Vagina (tissue), 2 donors: ENCODE results near the gene PPRC1.

Experiments
- POLR2A ChIP-seq, 2 donors: fragments of 450-650 bp; IDR thresholded peaks; one replicate each; pipeline ENCODE4 v1.6.1; 2017; ENCODE audit warnings: antibody characterized with exemption in 2 of 2, mild to moderate bottlenecking in 2 of 2, moderate library complexity in 2 of 2
- POLR2AphosphoS5 ChIP-seq, 2 donors: sonication (generic); formaldehyde crosslinking; IDR thresholded peaks; one replicate each; pipeline ENCODE4 v1.9.0; 2017; ENCODE audit warnings: antibody characterized with exemption in 2 of 2, mild to moderate bottlenecking in 2 of 2, low read depth in 1 of 2; ENCODE audit not compliant: insufficient read depth in 1 of 2
- TF ChIP-seq, protein P1 (sequence below), 3 experiments: fragments of 450-650 bp in 2 of 3; fragments of 200-600 bp in 1 of 3; sonication (generic) in 1 of 3; IDR thresholded peaks; one replicate each; pipeline ENCODE4 v1.5.1; 2017 to 2019; ENCODE audit warnings: antibody characterized with exemption in 3 of 3, mild to moderate bottlenecking in 2 of 3, moderate library complexity in 2 of 3

DNA sequence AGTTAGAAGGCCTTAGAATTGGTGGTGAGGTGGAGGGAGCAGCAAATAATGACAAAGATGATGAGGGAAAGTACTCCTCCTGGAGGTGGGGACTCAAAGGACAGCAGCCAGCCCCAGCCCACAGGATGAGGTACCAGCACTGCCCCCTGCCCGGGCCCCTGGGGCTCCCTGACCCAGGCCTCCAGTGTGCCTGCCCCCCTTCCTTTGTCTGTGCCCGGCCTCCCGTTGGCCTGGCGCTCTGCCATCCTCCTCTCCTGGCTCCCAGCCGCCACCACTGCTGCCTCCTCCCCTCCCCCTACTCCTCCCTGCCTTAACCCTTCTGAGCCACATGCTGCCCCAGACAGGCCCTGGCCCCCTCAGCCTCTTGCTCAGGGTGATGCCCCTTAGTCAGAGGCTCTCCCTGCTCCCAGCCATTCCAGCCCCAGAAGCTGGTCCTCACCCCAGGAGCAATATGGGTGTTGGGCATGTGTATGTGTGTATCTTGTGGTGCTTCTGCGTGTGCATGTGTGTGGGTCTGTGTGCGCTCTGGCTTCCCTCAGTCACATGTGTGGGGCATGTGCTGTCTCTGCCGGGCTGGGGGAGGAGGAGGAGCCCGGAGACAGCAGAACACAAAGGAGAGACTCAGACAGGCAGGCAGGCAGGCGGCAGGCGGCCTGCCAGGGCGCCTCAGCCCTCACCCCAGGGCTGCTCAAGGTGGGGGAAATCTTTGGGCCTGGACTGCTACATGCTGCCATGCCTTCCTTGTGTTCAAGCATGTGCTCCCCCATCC is 15.3 kb upstream of the PPRC1 start:
- TF ChIP-seq, protein P1, sequence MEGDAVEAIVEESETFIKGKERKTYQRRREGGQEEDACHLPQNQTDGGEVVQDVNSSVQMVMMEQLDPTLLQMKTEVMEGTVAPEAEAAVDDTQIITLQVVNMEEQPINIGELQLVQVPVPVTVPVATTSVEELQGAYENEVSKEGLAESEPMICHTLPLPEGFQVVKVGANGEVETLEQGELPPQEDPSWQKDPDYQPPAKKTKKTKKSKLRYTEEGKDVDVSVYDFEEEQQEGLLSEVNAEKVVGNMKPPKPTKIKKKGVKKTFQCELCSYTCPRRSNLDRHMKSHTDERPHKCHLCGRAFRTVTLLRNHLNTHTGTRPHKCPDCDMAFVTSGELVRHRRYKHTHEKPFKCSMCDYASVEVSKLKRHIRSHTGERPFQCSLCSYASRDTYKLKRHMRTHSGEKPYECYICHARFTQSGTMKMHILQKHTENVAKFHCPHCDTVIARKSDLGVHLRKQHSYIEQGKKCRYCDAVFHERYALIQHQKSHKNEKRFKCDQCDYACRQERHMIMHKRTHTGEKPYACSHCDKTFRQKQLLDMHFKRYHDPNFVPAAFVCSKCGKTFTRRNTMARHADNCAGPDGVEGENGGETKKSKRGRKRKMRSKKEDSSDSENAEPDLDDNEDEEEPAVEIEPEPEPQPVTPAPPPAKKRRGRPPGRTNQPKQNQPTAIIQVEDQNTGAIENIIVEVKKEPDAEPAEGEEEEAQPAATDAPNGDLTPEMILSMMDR (IDR thresholded peaks at IDR 0.05) = no peak
- TF ChIP-seq POLR2A (IDR thresholded peaks at IDR 0.05) (peak in 1 of 2 donors; percentile 30), POLR2AphosphoS5 (IDR thresholded peaks at IDR 0.05; ENCODE audit: insufficient read depth in 1 of 2, low read depth in 1 of 2) (peak; percentile 35 to 81)
